ENCODE results near the gene DNAI1. TPM values are rescaled to one million over a fixed set of nuclear protein-coding genes. Genes with fewer than 3 reads are reported as not detected.

DNAI1 gene
- total and polyA plus RNA-seq, 2 of the 13 experiments (the other 11 are each of a cell fraction or from before 2014, with no cell fraction given), result not detected

GRCh38 chr9:34454571-34455065 lies 4.0 kb upstream of the DNAI1 start:
- intact Hi-C loops (cut with micrococcal nuclease; ENCODE audit: unreplicated experiment), result no loop called here
- 86% methylated on average over 3 of the region's 3 CpGs for WGBS (ENCODE audit: low lambda C conversion rate)

GRCh38 chr9:34456151-34456550 lies 2.5 kb upstream of the DNAI1 start:
- H4K20me1 ChIP-seq (ENCODE audit: insufficient read depth, low read length), result 0 out of 2 replicates have a peak, but pooled peaks cover 2% of the 10 kb centered on the region
- ATAC-seq (no peak), FAIRE-seq (no peak), DNase-seq (ENCODE audit: low spot score) (no peak)
- no peak overlapping the region for H3K4me3 ChIP-seq (replicated peaks in 1 of 3; ENCODE audit: insufficient read depth in 1 of 3, low read depth in 2 of 3, low read length in 3 of 3)
- no peak overlapping the region for H3K4me2 ChIP-seq (ENCODE audit: low read depth, low read length)
- peaks cover 22% of the 10 kb centered on the region for H3K4me1 ChIP-seq (ENCODE audit: insufficient read depth, low read length)
- 100% methylated on average over 1 of the region's 1 CpG for WGBS (ENCODE audit: low lambda C conversion rate)
- no peaks in the 10 kb centered on the region; a peak in 1 of 5 replicates for H3K27me3 ChIP-seq (ENCODE audit: control insufficient read depth in 1 of 2, insufficient read depth in 2 of 2, low read length in 2 of 2)
- ChIA-PET CTCF (ENCODE audit: low intra/inter-chr PET ratio, low total read pairs) (no interaction called here), POLR2A (no interaction called here)
- no peak for TF ChIP-seq RFX1 (IDR thresholded peaks at IDR 0.05)
- no peak for TF ChIP-seq KAT7 (CRISPR knock-in tag; IDR thresholded peaks at IDR 0.05; ENCODE audit: borderline replicate concordance)
- no peak for TF ChIP-seq ZNF512 (CRISPR knock-in tag; IDR thresholded peaks at IDR 0.05)
- H3K9ac ChIP-seq (ENCODE audit: insufficient read depth, low read depth, low read length), result no peak overlapping the region
- H3K36me3 ChIP-seq (replicated peaks in 1 of 2; ENCODE audit: control insufficient read depth in 1 of 2, insufficient read depth in 2 of 2, low read length in 2 of 2), result no peaks in the 10 kb centered on the region
- no peak overlapping the region for H3K27ac ChIP-seq (ENCODE audit: extremely low read length, insufficient read depth, low read length)
- BruUV-seq (replicated peaks), result no TSS peak
- in situ Hi-C loops (cut with HindIII; ENCODE audit: extremely low pct_ligation_motif_present, low pct_unique_long_range_greater_than_20kb) (no loop called here), intact Hi-C loops (cut with micrococcal nuclease; ENCODE audit: unreplicated experiment) (no loop called here)
- H3K9me3 ChIP-seq (ENCODE audit: low read length), result no peaks in the 10 kb centered on the region
- H2AFZ ChIP-seq (ENCODE audit: low read length), result no peak overlapping the region
- peaks cover 2% of the 10 kb centered on the region for H3K79me2 ChIP-seq (ENCODE audit: insufficient read depth, low read length)

More at GRCh38 chr9:34454571-34455065, 4.0 kb upstream of the DNAI1 start:
- Histone ChIP-seq H3K4me1 (ENCODE audit: insufficient read depth, low read length) (peaks cover 22% of the 10 kb centered on the region), H3K4me3 (replicated peaks in 1 of 3; ENCODE audit: insufficient read depth in 1 of 3, low read depth in 2 of 3, low read length in 3 of 3) (no peak overlapping the region), H3K9ac (ENCODE audit: insufficient read depth, low read depth, low read length) (no peak overlapping the region), H3K4me2 (ENCODE audit: low read depth, low read length) (no peak overlapping the region), H3K9me3 (ENCODE audit: low read length) (no peaks in the 10 kb centered on the region), H2AFZ (ENCODE audit: low read length) (no peak overlapping the region), H3K27me3 (ENCODE audit: control insufficient read depth in 1 of 2, insufficient read depth in 2 of 2, low read length in 2 of 2) (no peaks in the 10 kb centered on the region; a peak in 1 of 5 replicates), H3K36me3 (replicated peaks in 1 of 2; ENCODE audit: control insufficient read depth in 1 of 2, insufficient read depth in 2 of 2, low read length in 2 of 2) (no peaks in the 10 kb centered on the region), H3K79me2 (ENCODE audit: insufficient read depth, low read length) (peaks cover 4% of the 10 kb centered on the region), H3K27ac (ENCODE audit: extremely low read length, insufficient read depth, low read length) (no peak overlapping the region), H4K20me1 (ENCODE audit: insufficient read depth, low read length) (0 out of 2 replicates have a peak, but pooled peaks cover 2% of the 10 kb centered on the region)
- ChIA-PET CTCF (ENCODE audit: low intra/inter-chr PET ratio, low total read pairs) (no interaction called here), POLR2A (no interaction called here)
- FAIRE-seq (no peak), ATAC-seq (no peak), DNase-seq (ENCODE audit: low spot score) (no peak)
- no TSS peak for BruUV-seq (replicated peaks)
- TF ChIP-seq FOSL2 (CRISPR knock-in tag; IDR thresholded peaks at IDR 0.05), result 0 out of 2 replicates have a peak, but pooled peaks have one; percentile 15
- TF ChIP-seq CEBPB (IDR thresholded peaks at IDR 0.05; ENCODE audit: borderline replicate concordance, low read depth, low read length), result no peak
- in situ Hi-C loops (cut with HindIII; ENCODE audit: extremely low pct_ligation_motif_present, low pct_unique_long_range_greater_than_20kb), result no loop called here

Measured in HepG2 (cell line).